Sigmoid colon (tissue), 4 donors: ENCODE results near the gene PTCD1.

ENCODE experiments used
- POLR2AphosphoS5 ChIP-seq, 4 donors: sonication (generic); formaldehyde crosslinking; IDR thresholded peaks; one replicate each; pipeline ENCODE4 v1.6.1; 2017; ENCODE audit warnings: antibody characterized with exemption in 4 of 4
- TF ChIP-seq, protein P1 (sequence below), 4 experiments: fragments of 450-650 bp in 3 of 4; fragments of 200-600 bp in 1 of 4; IDR thresholded peaks; one replicate each; pipeline ENCODE4 v1.5.1; 2016 to 2019; ENCODE audit warnings: antibody characterized with exemption in 4 of 4, mild to moderate bottlenecking in 3 of 4, moderate library complexity in 2 of 4

DNA sequence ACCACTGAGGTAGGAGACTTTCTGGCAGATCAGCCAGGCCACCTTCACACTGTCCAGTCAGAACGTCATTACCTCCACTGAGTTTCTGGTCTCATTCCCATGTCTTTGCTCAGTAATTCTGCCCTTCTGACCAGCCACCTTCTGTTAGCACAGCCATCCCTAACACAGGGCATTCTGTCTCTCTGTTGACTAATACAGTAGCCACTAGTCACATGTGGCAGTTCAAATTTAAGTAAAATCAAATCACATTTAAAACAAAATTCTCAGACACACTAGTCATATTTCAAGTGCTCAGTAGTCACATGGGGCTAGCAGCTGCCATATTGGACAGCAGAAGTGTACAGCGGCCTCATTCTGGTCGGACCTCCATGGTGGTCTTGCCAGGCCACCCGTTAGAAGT is 7.5 kb upstream of the PTCD1 start:
- TF ChIP-seq POLR2AphosphoS5 (IDR thresholded peaks at IDR 0.05), result no peak
- TF ChIP-seq, protein P1, sequence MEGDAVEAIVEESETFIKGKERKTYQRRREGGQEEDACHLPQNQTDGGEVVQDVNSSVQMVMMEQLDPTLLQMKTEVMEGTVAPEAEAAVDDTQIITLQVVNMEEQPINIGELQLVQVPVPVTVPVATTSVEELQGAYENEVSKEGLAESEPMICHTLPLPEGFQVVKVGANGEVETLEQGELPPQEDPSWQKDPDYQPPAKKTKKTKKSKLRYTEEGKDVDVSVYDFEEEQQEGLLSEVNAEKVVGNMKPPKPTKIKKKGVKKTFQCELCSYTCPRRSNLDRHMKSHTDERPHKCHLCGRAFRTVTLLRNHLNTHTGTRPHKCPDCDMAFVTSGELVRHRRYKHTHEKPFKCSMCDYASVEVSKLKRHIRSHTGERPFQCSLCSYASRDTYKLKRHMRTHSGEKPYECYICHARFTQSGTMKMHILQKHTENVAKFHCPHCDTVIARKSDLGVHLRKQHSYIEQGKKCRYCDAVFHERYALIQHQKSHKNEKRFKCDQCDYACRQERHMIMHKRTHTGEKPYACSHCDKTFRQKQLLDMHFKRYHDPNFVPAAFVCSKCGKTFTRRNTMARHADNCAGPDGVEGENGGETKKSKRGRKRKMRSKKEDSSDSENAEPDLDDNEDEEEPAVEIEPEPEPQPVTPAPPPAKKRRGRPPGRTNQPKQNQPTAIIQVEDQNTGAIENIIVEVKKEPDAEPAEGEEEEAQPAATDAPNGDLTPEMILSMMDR (IDR thresholded peaks at IDR 0.05), result no peak
